Measurements from ENCODE around the gene RPL36.

DNA sequence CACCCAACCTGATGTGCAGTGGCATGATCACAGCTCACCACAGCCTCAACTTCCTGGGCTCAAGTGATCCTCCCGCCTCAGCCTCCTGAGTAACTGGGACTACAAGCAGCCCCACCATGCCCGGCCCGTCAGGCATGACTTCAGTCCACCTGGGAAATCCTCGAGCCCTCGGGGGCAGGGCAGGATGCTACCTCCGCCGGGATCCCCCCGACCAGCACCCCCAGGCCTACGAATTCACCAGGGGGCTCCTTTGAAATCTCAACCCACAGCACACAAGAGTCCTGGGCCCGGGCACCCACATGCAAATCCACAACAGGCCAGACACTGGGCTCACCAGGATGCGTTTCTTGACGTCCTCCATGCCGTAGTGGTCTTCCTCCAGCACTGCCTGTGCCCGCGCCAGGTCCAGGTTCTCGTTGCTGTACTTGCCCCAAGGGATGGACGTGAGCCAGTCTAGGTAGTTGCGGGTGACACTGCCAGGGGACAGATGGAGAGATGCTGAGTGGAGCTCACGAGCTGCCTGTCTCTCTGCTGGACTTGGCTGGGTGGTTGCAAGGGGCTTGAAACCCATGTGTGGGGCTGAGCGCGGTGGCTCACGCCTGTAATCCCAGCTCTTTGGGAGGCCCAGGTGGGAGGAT is 10.5 kb downstream of the RPL36 start:
- TF ChIP-seq EZH2 (IDR thresholded peaks at IDR 0.05; ENCODE audit: low read depth, unreplicated experiment) (no peak), POLR2AphosphoS5 (IDR thresholded peaks at IDR 0.05; ENCODE audit: low read depth) (no peak), ZNF331 (CRISPR knock-in tag; IDR thresholded peaks at IDR 0.05; ENCODE audit: low read depth) (no peak), CREB1 (CRISPR knock-in tag; IDR thresholded peaks at IDR 0.05; ENCODE audit: low read depth) (no peak), STAT1 (IDR thresholded peaks at IDR 0.05; ENCODE audit: unreplicated experiment) (no peak), NANOG (IDR thresholded peaks at IDR 0.05; ENCODE audit: borderline replicate concordance) (no peak), JUNB (IDR thresholded peaks at IDR 0.05; ENCODE audit: unreplicated experiment) (no peak), EZH2phosphoT487 (IDR thresholded peaks at IDR 0.05; ENCODE audit: unreplicated experiment) (no peak)
- TF ChIP-seq, protein P1, sequence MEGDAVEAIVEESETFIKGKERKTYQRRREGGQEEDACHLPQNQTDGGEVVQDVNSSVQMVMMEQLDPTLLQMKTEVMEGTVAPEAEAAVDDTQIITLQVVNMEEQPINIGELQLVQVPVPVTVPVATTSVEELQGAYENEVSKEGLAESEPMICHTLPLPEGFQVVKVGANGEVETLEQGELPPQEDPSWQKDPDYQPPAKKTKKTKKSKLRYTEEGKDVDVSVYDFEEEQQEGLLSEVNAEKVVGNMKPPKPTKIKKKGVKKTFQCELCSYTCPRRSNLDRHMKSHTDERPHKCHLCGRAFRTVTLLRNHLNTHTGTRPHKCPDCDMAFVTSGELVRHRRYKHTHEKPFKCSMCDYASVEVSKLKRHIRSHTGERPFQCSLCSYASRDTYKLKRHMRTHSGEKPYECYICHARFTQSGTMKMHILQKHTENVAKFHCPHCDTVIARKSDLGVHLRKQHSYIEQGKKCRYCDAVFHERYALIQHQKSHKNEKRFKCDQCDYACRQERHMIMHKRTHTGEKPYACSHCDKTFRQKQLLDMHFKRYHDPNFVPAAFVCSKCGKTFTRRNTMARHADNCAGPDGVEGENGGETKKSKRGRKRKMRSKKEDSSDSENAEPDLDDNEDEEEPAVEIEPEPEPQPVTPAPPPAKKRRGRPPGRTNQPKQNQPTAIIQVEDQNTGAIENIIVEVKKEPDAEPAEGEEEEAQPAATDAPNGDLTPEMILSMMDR (conservative IDR thresholded peaks at IDR 0.05; ENCODE audit: low read depth in 2 of 2) = no peak
- TF ChIP-seq, protein P2, sequence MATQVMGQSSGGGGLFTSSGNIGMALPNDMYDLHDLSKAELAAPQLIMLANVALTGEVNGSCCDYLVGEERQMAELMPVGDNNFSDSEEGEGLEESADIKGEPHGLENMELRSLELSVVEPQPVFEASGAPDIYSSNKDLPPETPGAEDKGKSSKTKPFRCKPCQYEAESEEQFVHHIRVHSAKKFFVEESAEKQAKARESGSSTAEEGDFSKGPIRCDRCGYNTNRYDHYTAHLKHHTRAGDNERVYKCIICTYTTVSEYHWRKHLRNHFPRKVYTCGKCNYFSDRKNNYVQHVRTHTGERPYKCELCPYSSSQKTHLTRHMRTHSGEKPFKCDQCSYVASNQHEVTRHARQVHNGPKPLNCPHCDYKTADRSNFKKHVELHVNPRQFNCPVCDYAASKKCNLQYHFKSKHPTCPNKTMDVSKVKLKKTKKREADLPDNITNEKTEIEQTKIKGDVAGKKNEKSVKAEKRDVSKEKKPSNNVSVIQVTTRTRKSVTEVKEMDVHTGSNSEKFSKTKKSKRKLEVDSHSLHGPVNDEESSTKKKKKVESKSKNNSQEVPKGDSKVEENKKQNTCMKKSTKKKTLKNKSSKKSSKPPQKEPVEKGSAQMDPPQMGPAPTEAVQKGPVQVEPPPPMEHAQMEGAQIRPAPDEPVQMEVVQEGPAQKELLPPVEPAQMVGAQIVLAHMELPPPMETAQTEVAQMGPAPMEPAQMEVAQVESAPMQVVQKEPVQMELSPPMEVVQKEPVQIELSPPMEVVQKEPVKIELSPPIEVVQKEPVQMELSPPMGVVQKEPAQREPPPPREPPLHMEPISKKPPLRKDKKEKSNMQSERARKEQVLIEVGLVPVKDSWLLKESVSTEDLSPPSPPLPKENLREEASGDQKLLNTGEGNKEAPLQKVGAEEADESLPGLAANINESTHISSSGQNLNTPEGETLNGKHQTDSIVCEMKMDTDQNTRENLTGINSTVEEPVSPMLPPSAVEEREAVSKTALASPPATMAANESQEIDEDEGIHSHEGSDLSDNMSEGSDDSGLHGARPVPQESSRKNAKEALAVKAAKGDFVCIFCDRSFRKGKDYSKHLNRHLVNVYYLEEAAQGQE (IDR thresholded peaks at IDR 0.05; ENCODE audit: unreplicated experiment) = no peak
- TF ChIP-seq, protein P3, sequence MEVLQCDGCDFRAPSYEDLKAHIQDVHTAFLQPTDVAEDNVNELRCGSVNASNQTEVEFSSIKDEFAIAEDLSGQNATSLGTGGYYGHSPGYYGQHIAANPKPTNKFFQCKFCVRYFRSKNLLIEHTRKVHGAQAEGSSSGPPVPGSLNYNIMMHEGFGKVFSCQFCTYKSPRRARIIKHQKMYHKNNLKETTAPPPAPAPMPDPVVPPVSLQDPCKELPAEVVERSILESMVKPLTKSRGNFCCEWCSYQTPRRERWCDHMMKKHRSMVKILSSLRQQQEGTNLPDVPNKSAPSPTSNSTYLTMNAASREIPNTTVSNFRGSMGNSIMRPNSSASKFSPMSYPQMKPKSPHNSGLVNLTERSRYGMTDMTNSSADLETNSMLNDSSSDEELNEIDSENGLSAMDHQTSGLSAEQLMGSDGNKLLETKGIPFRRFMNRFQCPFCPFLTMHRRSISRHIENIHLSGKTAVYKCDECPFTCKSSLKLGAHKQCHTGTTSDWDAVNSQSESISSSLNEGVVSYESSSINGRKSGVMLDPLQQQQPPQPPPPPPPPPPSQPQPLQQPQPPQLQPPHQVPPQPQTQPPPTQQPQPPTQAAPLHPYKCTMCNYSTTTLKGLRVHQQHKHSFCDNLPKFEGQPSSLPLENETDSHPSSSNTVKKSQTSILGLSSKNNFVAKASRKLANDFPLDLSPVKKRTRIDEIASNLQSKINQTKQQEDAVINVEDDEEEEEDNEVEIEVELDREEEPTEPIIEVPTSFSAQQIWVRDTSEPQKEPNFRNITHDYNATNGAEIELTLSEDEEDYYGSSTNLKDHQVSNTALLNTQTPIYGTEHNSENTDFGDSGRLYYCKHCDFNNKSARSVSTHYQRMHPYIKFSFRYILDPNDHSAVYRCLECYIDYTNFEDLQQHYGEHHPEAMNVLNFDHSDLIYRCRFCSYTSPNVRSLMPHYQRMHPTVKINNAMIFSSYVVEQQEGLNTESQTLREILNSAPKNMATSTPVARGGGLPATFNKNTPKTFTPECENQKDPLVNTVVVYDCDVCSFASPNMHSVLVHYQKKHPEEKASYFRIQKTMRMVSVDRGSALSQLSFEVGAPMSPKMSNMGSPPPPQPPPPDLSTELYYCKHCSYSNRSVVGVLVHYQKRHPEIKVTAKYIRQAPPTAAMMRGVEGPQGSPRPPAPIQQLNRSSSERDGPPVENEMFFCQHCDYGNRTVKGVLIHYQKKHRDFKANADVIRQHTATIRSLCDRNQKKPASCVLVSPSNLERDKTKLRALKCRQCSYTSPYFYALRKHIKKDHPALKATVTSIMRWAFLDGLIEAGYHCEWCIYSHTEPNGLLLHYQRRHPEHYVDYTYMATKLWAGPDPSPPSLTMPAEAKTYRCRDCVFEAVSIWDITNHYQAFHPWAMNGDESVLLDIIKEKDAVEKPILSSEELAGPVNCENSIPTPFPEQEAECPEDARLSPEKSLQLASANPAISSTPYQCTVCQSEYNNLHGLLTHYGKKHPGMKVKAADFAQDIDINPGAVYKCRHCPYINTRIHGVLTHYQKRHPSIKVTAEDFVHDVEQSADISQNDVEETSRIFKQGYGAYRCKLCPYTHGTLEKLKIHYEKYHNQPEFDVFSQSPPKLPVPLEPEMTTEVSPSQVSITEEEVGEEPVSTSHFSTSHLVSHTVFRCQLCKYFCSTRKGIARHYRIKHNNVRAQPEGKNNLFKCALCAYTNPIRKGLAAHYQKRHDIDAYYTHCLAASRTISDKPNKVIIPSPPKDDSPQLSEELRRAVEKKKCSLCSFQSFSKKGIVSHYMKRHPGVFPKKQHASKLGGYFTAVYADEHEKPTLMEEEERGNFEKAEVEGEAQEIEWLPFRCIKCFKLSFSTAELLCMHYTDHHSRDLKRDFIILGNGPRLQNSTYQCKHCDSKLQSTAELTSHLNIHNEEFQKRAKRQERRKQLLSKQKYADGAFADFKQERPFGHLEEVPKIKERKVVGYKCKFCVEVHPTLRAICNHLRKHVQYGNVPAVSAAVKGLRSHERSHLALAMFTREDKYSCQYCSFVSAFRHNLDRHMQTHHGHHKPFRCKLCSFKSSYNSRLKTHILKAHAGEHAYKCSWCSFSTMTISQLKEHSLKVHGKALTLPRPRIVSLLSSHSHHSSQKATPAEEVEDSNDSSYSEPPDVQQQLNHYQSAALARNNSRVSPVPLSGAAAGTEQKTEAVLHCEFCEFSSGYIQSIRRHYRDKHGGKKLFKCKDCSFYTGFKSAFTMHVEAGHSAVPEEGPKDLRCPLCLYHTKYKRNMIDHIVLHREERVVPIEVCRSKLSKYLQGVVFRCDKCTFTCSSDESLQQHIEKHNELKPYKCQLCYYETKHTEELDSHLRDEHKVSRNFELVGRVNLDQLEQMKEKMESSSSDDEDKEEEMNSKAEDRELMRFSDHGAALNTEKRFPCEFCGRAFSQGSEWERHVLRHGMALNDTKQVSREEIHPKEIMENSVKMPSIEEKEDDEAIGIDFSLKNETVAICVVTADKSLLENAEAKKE (CRISPR knock-in tag; IDR thresholded peaks at IDR 0.05) = no peak
- TF ChIP-seq, protein P4, sequence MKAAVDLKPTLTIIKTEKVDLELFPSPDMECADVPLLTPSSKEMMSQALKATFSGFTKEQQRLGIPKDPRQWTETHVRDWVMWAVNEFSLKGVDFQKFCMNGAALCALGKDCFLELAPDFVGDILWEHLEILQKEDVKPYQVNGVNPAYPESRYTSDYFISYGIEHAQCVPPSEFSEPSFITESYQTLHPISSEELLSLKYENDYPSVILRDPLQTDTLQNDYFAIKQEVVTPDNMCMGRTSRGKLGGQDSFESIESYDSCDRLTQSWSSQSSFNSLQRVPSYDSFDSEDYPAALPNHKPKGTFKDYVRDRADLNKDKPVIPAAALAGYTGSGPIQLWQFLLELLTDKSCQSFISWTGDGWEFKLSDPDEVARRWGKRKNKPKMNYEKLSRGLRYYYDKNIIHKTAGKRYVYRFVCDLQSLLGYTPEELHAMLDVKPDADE (IDR thresholded peaks at IDR 0.05) = no peak
